Measurements from ENCODE around the gene SLC4A7.

DNA sequence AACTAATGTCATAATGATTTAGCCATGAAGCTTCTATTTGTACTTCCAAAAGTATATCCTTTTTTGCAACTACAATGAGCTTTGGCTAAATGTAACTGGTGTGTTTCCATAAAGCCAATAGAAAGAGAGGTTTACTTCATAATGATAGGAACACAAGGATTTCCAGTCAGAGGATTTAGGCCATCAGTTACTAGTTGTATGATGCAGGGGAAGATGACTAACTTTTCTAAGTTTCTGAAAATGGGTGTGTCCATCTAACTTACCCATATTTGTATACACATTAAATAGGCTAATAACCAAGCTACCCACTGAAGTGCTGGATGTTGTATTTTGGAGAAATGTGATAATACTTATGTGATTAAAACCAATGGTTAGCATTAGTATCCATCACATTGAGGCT lies 55.7 kb downstream of the SLC4A7 start:
- no peak for TF ChIP-seq CTCF (IDR thresholded peaks at IDR 0.05; ENCODE audit: low read depth, low read length, poor library complexity, severe bottlenecking)
- TF ChIP-seq EZH2phosphoT487 (IDR thresholded peaks at IDR 0.05; ENCODE audit: borderline replicate concordance, low read length): no peak

Data from DOHH2 (cell line).